H1 (cell line): ENCODE measurements around the gene PRKCA. TPM values are rescaled to one million over a fixed set of nuclear protein-coding genes. Genes with fewer than 3 reads are reported as not detected.

Source experiments
- CTCF ChIA-PET: fragments of 300-600 bp; sonication (Branson Sonifier 250); formaldehyde crosslinking; loops from one replicate; lab custom pipeline; 2021; ENCODE audit not compliant: partially characterized antibody; lab: Charles Lee
- POLR2A ChIA-PET: fragments of 300-600 bp; sonication (Branson Sonifier 250); formaldehyde crosslinking; loops from one replicate; lab custom pipeline; 2021; ENCODE audit warnings: inconsistent platforms; ENCODE audit not compliant: partially characterized antibody; lab: Charles Lee
- DNase-seq, 2 experiments: peaks; one replicate each; pipeline versions ENCODE4 v3.0.0 to v3.0.0-alpha.2; 2010 to 2022; ENCODE audit warnings: low spot score in 2 of 2, low read depth in 1 of 2, mixed read lengths in 1 of 2
- FAIRE-seq: peaks from 2 replicates; lab custom pipeline; 2011; peaks lifted over from hg19 to GRCh38; lab: Jason Lieb, UNC
- H2AFZ ChIP-seq: 2 replicates; pipeline ENCODE4 v1.8.1; 2012; ENCODE audit warnings: low read length, inconsistent platforms
- H2AK5ac ChIP-seq: 2 replicates; pipeline ENCODE4 v1.6.1; 2013; ENCODE audit warnings: low read depth, low read length
- H2BK120ac ChIP-seq: replicated peaks from 2 replicates; pipeline ENCODE3; 2013; ENCODE audit warnings: low read depth, low read length, inconsistent platforms
- H2BK12ac ChIP-seq: 2 replicates; pipeline ENCODE4 v1.6.1; 2013; ENCODE audit warnings: low read depth, low read length
- H2BK15ac ChIP-seq: 2 replicates; pipeline ENCODE4 v1.6.1; 2013; ENCODE audit warnings: low read length
- H2BK20ac ChIP-seq: 2 replicates; pipeline ENCODE4 v1.6.1; 2013; ENCODE audit warnings: low read length
- H2BK5ac ChIP-seq: 2 replicates; pipeline ENCODE4 v1.6.1; 2013; ENCODE audit warnings: low read depth, low read length
- H3K14ac ChIP-seq: 2 replicates; pipeline ENCODE4 v1.6.1; 2013; ENCODE audit warnings: inconsistent platforms; ENCODE audit not compliant: insufficient read length
- H3K18ac ChIP-seq: 2 replicates; pipeline ENCODE4 v1.6.1; 2013; ENCODE audit warnings: low read length; ENCODE audit errors: extremely low read depth
- H3K23ac ChIP-seq: 2 replicates; pipeline ENCODE4 v1.6.1; 2013; ENCODE audit warnings: inconsistent platforms; ENCODE audit not compliant: insufficient read length
- H3K23me2 ChIP-seq: 2 replicates; pipeline ENCODE4 v1.6.1; 2013; ENCODE audit warnings: low read depth, low read length
- H3K27ac ChIP-seq: 2 replicates; pipeline ENCODE4 v1.6.1; 2011; ENCODE audit warnings: low read depth, low read length, inconsistent platforms
- H3K27me3 ChIP-seq, 4 experiments: replicated peaks in 1 of 4; 1 replicate in 1 of 4; 2 replicates in 3 of 4; pipeline versions ENCODE4 v1.6.1 to v1.8.1; 2011 to 2013; ENCODE audit warnings: low read length in 3 of 4, mild to moderate bottlenecking in 3 of 4, inconsistent platforms in 2 of 4, mixed read lengths in 2 of 4, moderate library complexity in 1 of 4; ENCODE audit not compliant: control insufficient read depth in 3 of 4, insufficient read depth in 3 of 4; ENCODE audit errors: extremely low read depth in 1 of 4
- H3K36me3 ChIP-seq, 4 experiments: 2 replicates each; pipeline versions ENCODE4 v1.6.1 to v1.8.1; 2011 to 2013; ENCODE audit warnings: mild to moderate bottlenecking in 4 of 4, low read length in 3 of 4, moderate library complexity in 2 of 4, control low read depth in 1 of 4, inconsistent platforms in 1 of 4; ENCODE audit not compliant: insufficient read depth in 4 of 4, control insufficient read depth in 2 of 4
- H3K4ac ChIP-seq: replicated peaks from 2 replicates; pipeline ENCODE3; 2013; ENCODE audit warnings: low read length, low read depth, mixed read lengths, inconsistent platforms; ENCODE audit not compliant: insufficient read length
- H3K4me1 ChIP-seq, 4 experiments: replicated peaks in 1 of 4; 1 replicate in 1 of 4; 2 replicates in 3 of 4; pipeline versions ENCODE4 v1.6.1 to v1.8.1; 2011 to 2013; ENCODE audit warnings: low read length in 3 of 4, inconsistent platforms in 2 of 4, mixed read lengths in 1 of 4; ENCODE audit not compliant: insufficient read depth in 4 of 4, control insufficient read depth in 3 of 4
- H3K4me2 ChIP-seq, 2 experiments: 2 replicates each; pipeline versions ENCODE4 v1.6.1 to v1.8.1; 2011 to 2013; ENCODE audit warnings: low read depth in 2 of 2, low read length in 2 of 2, control low read depth in 1 of 2, inconsistent platforms in 1 of 2, mild to moderate bottlenecking in 1 of 2; ENCODE audit not compliant: insufficient read depth in 1 of 2
- H3K4me3 ChIP-seq, 4 experiments: fragments of 200-600, 300-600 bp in 1 of 4; sonication (generic), shearing (Covaris generic), sonication (Bioruptor Twin) in 1 of 4; 2 replicates each; pipeline versions ENCODE4 v1.5.1 to v1.8.1; 2011 to 2016; ENCODE audit warnings: low read length in 4 of 4, low read depth in 3 of 4, control low read depth in 2 of 4, inconsistent platforms in 2 of 4, mild to moderate bottlenecking in 2 of 4, mixed read lengths in 1 of 4, moderate library complexity in 1 of 4; ENCODE audit not compliant: insufficient read depth in 2 of 4; ENCODE audit errors: extremely low read depth in 1 of 4
- H3K56ac ChIP-seq: replicated peaks from 2 replicates; pipeline ENCODE3; 2013; ENCODE audit warnings: low read depth, mild to moderate bottlenecking, mixed read lengths, low read length, inconsistent platforms; ENCODE audit not compliant: insufficient read length
- H3K79me1 ChIP-seq: 2 replicates; pipeline ENCODE4 v1.6.1; 2013; ENCODE audit warnings: low read depth, low read length, control low read depth
- H3K79me2 ChIP-seq, 2 experiments: 2 replicates each; pipeline versions ENCODE4 v1.6.1 to v1.8.1; 2012 to 2013; ENCODE audit warnings: low read length in 2 of 2, mild to moderate bottlenecking in 2 of 2, inconsistent platforms in 1 of 2; ENCODE audit not compliant: insufficient read depth in 2 of 2, control insufficient read depth in 1 of 2
- H3K9ac ChIP-seq, 4 experiments: replicated peaks in 1 of 4; 1 replicate in 1 of 4; 2 replicates in 3 of 4; pipeline versions ENCODE4 v1.6.1 to v1.8.1; 2011 to 2013; ENCODE audit warnings: low read depth in 3 of 4, low read length in 3 of 4, control low read depth in 2 of 4, mild to moderate bottlenecking in 2 of 4, moderate library complexity in 2 of 4, inconsistent platforms in 1 of 4; ENCODE audit errors: extremely low read depth in 1 of 4
- H3K9me3 ChIP-seq, 2 experiments: 2 replicates each; pipeline versions ENCODE4 v1.6.1 to v1.8.1; 2012 to 2013; ENCODE audit warnings: mild to moderate bottlenecking in 2 of 2, moderate library complexity in 2 of 2, control low read depth in 1 of 2, inconsistent platforms in 1 of 2, low read depth in 1 of 2, low read length in 1 of 2, mixed read lengths in 1 of 2; ENCODE audit not compliant: insufficient read depth in 2 of 2
- H4K20me1 ChIP-seq, 2 experiments: replicated peaks in 1 of 2; 2 replicates each; pipeline versions ENCODE3 to v1.8.1; 2011 to 2013; ENCODE audit warnings: inconsistent platforms in 2 of 2, low read length in 2 of 2, mild to moderate bottlenecking in 1 of 2; ENCODE audit not compliant: insufficient read depth in 2 of 2, control insufficient read depth in 1 of 2
- H4K5ac ChIP-seq: 2 replicates; pipeline ENCODE4 v1.6.1; 2013; ENCODE audit warnings: low read length, low read depth, mixed read lengths, inconsistent platforms; ENCODE audit not compliant: insufficient read length
- H4K8ac ChIP-seq: 2 replicates; pipeline ENCODE4 v1.8.0; 2013; ENCODE audit warnings: mild to moderate bottlenecking, moderate library complexity, low read length, inconsistent platforms; ENCODE audit not compliant: insufficient read depth; ENCODE audit errors: extremely low read depth
- H4K91ac ChIP-seq: replicated peaks from 2 replicates; pipeline ENCODE3; 2013; ENCODE audit warnings: low read length, mixed read lengths, inconsistent platforms; ENCODE audit not compliant: insufficient read length
- KDM4A ChIP-seq: IDR thresholded peaks from one replicate; pipeline ENCODE4 v1.7.1; 2012; ENCODE audit warnings: low read depth, mild to moderate bottlenecking, moderate library complexity, low read length, inconsistent platforms; ENCODE audit not compliant: severe bottlenecking
- WGBS, 2 experiments: shearing (Covaris generic) in 1 of 2; methylation state at CpG; one replicate each; pipeline versions ENCODE4 v1.1.6 to v1.1.7; 2013 to 2015; ENCODE audit warnings: low lambda C conversion rate in 2 of 2, mixed read lengths in 2 of 2, inconsistent platforms in 1 of 2, low coverage in 1 of 2, missing lambda C conversion rate in 1 of 2; ENCODE audit not compliant: insufficient replicate concordance in 2 of 2, insufficient coverage in 1 of 2, insufficient read length in 1 of 2; ENCODE audit errors: extremely low coverage in 1 of 2, missing lambda C conversion rate in 1 of 2; 5-methylcytosine and 5-hydroxymethylcytosine counted together
- polyA plus RNA-seq, 7 experiments: library from polyadenylated mRNA; depleted of rRNA in 3 of 7; stranded (reverse) in 5 of 7; unstranded in 2 of 7; fragments of >200 nt in 5 of 7; fragments of 200-250 nt in 2 of 7; gene quantifications; 1 replicate in 5 of 7; 2 replicates in 1 of 7; 4 replicates in 1 of 7; pipeline versions ENCODE4 v1.2.1 to v1.2.3, GENCODE V29; 2011 to 2013; ENCODE audit warnings: missing spikeins in 2 of 7, mixed read lengths in 2 of 7
- total RNA-seq: library from RNA; stranded (reverse); fragmentation: NEBNext Ultra II Directional; extraction: Animal tissue kit (Norgen Biotek cat#: 25700); gene quantifications from 2 replicates; pipeline ENCODE4 v1.2.1, GENCODE V29; 2021

Gene PRKCA
- total and polyA plus RNA-seq, 2 of the 8 experiments (the other 6 are each of a cell fraction or from before 2014, with no cell fraction given) = 5.8 to 17.8 TPM

DNA sequence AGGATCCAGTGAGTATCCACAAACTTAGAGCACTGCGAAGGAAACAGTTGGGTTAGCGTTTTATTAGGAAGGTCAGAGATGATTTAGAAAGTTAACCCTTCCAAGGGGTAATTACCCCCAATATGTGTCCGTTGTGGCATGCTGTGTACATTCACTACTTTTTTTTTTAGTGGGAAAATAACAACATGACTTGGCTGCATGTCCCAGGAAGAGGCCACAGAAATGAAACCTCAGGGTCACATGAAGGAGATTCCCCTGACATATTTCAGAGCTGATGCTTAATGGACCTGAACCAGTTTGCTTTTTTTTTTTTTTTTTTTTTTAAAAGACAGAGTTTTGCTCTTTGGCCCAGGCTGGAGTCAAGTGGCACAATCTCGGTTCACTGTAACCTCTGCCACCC, 167.5 kb downstream of the PRKCA start:
- 0 out of 2 replicates have a peak, but pooled peaks cover 4% of the 10 kb centered on the region for H3K23me2 ChIP-seq
- no peaks in the 10 kb centered on the region for H3K79me2 ChIP-seq
- H2BK12ac ChIP-seq = no peak overlapping the region
- H2BK15ac ChIP-seq = no peak overlapping the region
- H3K9ac ChIP-seq = no peak overlapping the region
- no peak overlapping the region for H3K4me2 ChIP-seq
- no peak overlapping the region for H3K14ac ChIP-seq
- H3K79me1 ChIP-seq = 0 out of 2 replicates have a peak, but pooled peaks cover 2% of the 10 kb centered on the region
- no peak overlapping the region for H3K56ac ChIP-seq
- no peak overlapping the region for H2AFZ ChIP-seq
- no peak for TF ChIP-seq KDM4A
- TF ChIP-seq, all 59 proteins: peak for 0
- no peaks in the 10 kb centered on the region for H3K9me3 ChIP-seq
- WGBS, 2 experiments = 90% methylated on average over 3 of the region's 4 CpGs; no CpG with 5 or more reads in 1 of the 2 experiments
- FAIRE-seq (no peak), DNase-seq (no peak)
- H4K5ac ChIP-seq = no peak overlapping the region
- no peak overlapping the region for H4K8ac ChIP-seq
- H2BK120ac ChIP-seq = peak overlapping the region; percentile 27
- no peak overlapping the region for H4K91ac ChIP-seq
- no peaks in the 10 kb centered on the region for H3K27me3 ChIP-seq
- H3K4me1 ChIP-seq = peaks cover 4 to 28% (median 18%) of the 10 kb centered on the region in 4 experiments
- H3K27ac ChIP-seq = no peak overlapping the region
- ChIA-PET CTCF (interaction anchor here (0.7 to 1.2 kb wide), 2 partner anchors 14 to 255 kb away, joined by 3 read pairs; no protein-coding TSS in a partner anchor), POLR2A (no interaction called here)
- no peak overlapping the region for H3K18ac ChIP-seq
- no peak overlapping the region for H3K4ac ChIP-seq
- H2AK5ac ChIP-seq = no peak overlapping the region
- H2BK20ac ChIP-seq = no peak overlapping the region
- H3K4me3 ChIP-seq = no peak overlapping the region
- H4K20me1 ChIP-seq = peaks cover 0 to 1% of the 10 kb centered on the region in 2 experiments
- H3K23ac ChIP-seq = no peak overlapping the region
- no peaks in the 10 kb centered on the region for H3K36me3 ChIP-seq
- no peak overlapping the region; the same call in 1 of the 2 replicates for H2BK5ac ChIP-seq
